ENCODE data around the gene RAPGEF5.

Gene RAPGEF5

DNA sequence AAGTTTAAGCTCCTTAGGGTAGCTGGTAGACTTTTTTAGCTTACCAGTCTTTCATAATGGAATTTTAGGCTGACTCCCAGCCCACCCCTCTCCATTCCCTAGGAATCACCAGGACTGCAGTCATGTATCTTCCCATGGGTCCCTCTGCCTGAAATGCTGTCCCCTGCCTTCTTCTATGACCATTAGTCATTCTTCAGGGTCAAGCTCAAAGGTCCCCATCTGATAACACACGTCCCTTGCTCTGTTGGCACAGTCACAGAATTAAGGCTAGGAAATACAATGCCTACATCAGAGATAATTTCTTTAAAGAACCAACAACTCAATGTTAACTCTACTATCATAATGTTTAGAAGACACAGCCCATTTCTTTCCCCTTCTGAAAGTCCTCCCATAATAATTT is 140.6 kb downstream of the RAPGEF5 start:
- FAIRE-seq: no peak

- no peak for FAIRE-seq
These were observed 143.0 kb downstream of the RAPGEF5 start for GRCh38 chr7:22214000-22214399.

- no peak for FAIRE-seq
These were observed 143.9 kb downstream of the RAPGEF5 start for GRCh38 chr7:22213081-22213480.

GRCh38 chr7:22210967-22211366 is 146.0 kb downstream of the RAPGEF5 start:
- FAIRE-seq: no peak

DNA sequence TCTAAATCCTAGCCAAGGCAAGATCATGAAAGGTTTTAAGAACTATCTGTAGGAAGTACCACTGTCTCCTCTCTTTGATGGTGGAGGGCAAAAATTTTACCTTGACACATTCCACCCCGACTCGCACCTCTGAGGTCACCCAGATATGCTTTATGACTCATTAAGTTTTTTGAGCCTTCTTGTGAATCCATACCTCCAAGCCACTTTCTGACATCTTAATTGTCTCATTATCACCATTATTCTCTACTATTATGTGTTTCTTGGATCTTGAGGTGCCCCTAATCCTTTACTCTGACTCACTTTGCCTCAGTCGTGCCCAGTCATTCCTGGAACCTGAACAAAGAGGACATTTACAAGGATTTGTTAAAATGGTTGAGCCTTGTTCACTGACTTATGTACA is 146.6 kb downstream of the RAPGEF5 start:
- no peak for FAIRE-seq

- no peak for FAIRE-seq
These were observed 148.2 kb downstream of the RAPGEF5 start for GRCh38 chr7:22208799-22209198.

GRCh38 chr7:22207724-22208225 is 149.2 kb downstream of the RAPGEF5 start:
- no peak for FAIRE-seq

GRCh38 chr7:22205631-22206030 is 151.3 kb downstream of the RAPGEF5 start:
- no peak for FAIRE-seq

GRCh38 chr7:22204312-22204711 is 152.6 kb downstream of the RAPGEF5 start:
- no peak for FAIRE-seq

DNA sequence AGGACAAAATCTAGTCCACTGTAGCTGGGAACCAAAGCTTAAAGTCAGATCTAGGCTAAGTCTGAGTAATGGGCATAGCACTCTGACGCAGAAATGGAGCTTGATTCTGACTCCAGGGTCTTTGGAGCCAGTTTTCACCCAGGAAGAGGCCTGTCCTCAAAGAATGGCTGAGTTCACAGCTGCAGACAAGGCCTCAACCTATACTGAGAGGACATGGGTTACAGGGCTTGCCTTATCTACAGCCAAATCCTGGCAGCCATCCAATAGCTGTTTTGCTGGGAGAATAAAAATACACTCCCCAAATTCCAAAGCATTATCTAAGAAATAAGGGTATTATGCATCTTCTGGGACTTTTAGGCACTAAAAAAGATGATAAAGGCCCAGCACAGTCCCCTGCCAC is 154.8 kb downstream of the RAPGEF5 start:
- no peak for FAIRE-seq

DNA sequence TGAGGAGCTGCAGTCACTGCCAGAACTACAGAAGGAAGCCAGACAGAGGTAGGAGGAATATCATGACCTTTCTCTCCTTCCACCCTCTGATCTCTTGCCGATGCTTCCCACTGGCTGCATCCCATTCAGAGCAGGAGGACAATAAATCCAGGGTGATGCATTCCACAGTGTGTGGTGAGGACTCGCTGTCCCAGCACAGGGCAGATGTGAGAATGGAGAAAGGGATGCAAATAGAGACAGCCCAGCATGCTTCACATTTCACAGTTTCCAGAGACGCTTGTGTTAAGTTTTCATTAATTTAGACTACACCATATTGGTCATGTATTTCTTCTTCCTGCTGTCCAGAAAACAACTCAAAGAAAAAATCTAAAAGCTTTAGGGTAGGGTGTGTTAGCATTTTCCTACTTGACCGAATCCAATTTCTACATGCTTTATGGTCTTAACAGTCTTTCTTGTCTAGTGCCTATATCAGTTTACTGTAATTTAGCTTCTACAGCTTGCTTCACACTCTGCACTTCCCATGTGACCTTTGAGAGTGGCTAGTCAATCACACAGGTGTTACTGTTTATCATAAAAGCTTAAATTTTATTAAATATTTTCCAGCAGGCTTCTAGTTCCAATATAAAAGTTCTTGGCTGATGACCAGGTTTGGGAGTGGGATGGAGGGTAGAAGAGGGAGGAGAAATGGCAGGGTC is 155.6 kb downstream of the RAPGEF5 start:
- FAIRE-seq: no peak

GRCh38 chr7:22200777-22201176 is 156.2 kb downstream of the RAPGEF5 start:
- no peak for FAIRE-seq

- FAIRE-seq: no peak
These were observed 156.7 kb downstream of the RAPGEF5 start for GRCh38 chr7:22200238-22200637.

GRCh38 chr7:22197376-22197775 is 159.6 kb downstream of the RAPGEF5 start:
- no peak for FAIRE-seq

- FAIRE-seq: no peak
These were observed 160.5 kb downstream of the RAPGEF5 start for GRCh38 chr7:22196429-22196828.

GRCh38 chr7:22195397-22196172 is 161.4 kb downstream of the RAPGEF5 start:
- no peak for FAIRE-seq

DNA sequence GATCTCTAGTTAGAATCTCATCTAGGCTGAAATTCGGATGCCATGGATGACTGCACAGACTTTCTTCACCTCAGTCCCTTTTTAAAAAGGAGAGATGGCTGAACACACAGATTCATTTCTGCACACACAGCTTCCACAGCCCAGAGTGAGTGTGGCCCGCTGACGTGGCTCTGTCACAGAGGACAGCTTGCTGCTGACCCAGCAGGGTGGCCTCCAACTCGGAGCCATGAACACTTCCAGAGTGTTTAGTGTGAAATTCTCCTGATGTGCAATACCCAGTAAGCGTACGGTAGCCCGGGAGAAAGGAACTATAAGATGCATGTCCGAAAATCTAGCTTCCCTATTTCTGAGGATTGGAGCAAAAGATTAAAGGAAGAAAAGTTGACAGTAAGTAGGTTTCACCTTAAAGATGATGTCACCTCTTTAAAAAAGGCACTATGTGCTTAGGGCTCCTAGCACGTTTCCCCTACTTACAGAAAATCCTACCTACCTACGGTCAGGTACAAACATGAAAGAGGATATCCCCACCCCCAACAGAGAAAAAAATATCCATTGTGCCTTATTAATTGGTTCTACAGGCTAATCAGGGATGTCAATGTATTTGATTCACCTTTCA is 162.2 kb downstream of the RAPGEF5 start:
- FAIRE-seq: no peak

DNA sequence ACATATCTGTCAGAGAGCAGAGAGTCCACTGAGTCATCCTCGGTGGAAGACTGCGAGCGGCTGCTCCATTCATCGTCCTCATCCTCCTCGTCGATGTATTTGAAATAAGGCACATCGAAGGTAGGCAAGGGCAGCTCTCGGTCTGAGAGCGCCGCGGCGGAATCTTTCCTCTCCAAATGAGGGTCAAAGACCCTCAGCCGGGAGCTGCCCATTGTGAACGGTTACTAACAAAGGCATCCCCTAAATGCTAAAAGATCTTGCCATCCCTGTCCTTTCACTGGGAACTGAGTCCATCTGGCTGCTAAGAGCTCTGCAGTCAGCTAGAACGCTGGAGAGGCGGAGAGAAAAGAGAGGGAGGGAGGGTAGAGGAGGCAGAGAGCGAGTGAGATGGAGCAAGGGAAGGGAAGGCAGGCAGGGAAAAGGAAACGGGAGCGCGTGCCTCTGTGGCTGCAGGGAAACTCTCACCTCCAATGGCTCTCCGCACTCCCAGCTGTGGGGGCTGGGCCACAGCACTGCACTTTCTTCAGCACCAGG is 163.4 kb downstream of the RAPGEF5 start:
- FAIRE-seq: no peak

DNA sequence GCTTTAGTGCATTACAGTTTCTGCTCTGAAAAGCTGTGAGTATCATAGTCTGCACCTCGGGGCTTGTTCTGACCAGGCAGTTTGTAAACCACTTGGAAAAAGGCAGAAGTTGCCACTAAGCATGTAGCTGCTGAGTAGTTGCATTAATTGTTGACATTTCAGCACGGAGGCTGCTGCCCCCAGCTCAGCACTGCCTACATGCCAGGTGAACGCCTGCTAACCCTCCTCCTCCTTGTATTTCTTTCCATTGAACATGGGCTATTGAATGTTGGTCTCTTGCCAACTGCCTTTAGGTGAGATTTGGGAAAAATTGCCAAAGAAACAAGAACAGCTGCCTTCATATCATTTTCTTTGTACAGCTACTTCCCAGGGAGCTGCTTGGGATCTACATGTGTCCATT is 164.2 kb downstream of the RAPGEF5 start:
- FAIRE-seq: no peak

- FAIRE-seq: no peak
These were observed 166.2 kb downstream of the RAPGEF5 start for GRCh38 chr7:22190736-22191135.

GRCh38 chr7:22189741-22190140 is 167.2 kb downstream of the RAPGEF5 start:
- FAIRE-seq: no peak

DNA sequence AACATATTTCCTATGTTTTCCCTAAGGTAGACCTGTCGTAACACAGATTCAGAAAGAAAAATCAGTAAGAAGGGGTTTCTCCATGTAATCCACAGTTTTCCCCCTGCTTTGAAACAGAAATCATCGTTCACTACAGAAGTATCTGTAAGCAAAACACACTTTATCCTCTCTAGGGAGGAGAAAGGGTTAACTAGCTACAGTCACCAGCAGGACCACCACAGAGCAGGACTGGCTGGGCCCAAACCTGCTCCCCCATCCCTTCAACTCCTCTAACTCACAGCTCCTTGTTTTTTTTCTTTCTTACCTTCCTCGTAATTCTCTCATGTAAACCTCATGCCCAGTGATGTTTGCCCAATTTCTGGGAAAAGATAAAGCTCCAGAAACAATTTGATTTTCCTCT is 167.7 kb downstream of the RAPGEF5 start:
- FAIRE-seq: no peak

DNA sequence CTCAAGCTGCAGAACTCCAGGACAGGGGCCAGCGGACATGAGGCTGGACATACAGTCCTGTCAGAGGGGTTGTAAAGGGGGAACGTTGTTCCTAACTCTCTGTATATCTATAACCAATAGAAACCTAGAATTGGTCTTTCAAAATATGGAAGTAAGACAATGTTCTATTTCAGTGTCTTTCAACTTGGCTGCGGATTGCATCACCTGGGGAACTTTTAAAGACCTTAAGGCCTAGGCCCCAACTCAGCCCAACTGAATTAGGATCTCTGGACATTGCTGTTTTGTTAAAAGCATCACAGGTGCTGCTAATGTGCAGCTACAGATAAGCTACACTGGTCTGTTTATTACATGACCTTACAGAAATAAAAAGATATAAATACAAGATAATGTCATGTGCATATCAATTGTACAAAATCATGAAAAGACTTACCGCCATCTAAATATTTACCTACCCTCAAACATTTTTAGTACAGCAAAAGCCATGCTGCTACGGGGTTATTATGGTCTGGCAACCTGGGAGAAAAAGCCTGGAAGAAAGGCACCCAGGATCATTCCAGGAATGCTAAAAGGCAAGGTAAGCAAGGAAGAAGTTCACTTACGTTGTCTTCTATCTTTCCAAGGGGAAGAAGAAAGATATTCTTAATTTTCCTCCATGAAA is 169.1 kb downstream of the RAPGEF5 start:
- FAIRE-seq: no peak
